IMR-90 (cell line): ENCODE data around the gene SLC27A3. TPM values are rescaled to one million over a fixed set of nuclear protein-coding genes. Genes with fewer than 3 reads are reported as not detected.

Source experiments
- microRNA-seq, 2 experiments: library from miRNA; stranded (forward) in 1 of 2; unstranded in 1 of 2; fragments of 10-50 nt in 1 of 2; fragments of <30 nt in 1 of 2; gene quantifications in 1 of 2; microRNA quantifications in 1 of 2; one replicate each; pipeline versions ENCODE3 to v1.1.0; 2013 to 2020; ENCODE audit not compliant: insufficient read depth in 1 of 2, insufficient read length in 1 of 2, unreplicated experiment in 1 of 2
- polyA plus RNA-seq, 3 experiments: library from polyadenylated mRNA; depleted of rRNA; stranded (reverse); fragments of >200 nt; gene quantifications; 2 replicates each; pipeline ENCODE4 v1.2.3, GENCODE V29; 2012; ENCODE audit warnings: low replicate concordance in 1 of 3
- small RNA-seq, 5 experiments: library from RNA; depleted of rRNA; stranded (forward); fragments of <200 nt; gene quantifications; one replicate each; pipeline ENCODE3, GENCODE V24; 2012
- total RNA-seq: library from RNA; depleted of rRNA; stranded (reverse); fragments of >200 nt; gene quantifications from 2 replicates; pipeline ENCODE4 v1.2.3, GENCODE V29; 2012; rRNA removed

Gene SLC27A3
- total and polyA plus RNA-seq, 2 of the 4 experiments (the other 2 are of a cell fraction), result 3.2 to 9.3 TPM

Small RNAs within 50 kb of the gene (microRNA-seq; reads per million reads assigned to microRNA genes)
- not detected for gene RF00019 (ENCODE audit: insufficient read depth, insufficient read length)

Small RNAs within 50 kb of the gene (small RNA-seq; reads per million reads assigned to genes)
- 0 reads per million in 5 experiments for gene RF00019

Other genes with a start within 250 kb of the SLC27A3 start
- gene S100A6, start 239.4 kb upstream of the SLC27A3 start, total RNA-seq, result 373 and 555 TPM in 2 replicates
- 1,755 and 2,394 TPM in 2 replicates for gene S100A6, start 239.4 kb upstream of the SLC27A3 start, polyA plus RNA-seq (2012; rRNA removed)
- gene S100A5, start 234.5 kb upstream of the SLC27A3 start, total RNA-seq, result 0.56 TPM in 1 of 2 replicates, not detected in the other
- gene S100A5, start 234.5 kb upstream of the SLC27A3 start, polyA plus RNA-seq (2012; rRNA removed), result 0.27 and 0.55 TPM in 2 replicates
- 5.6 and 7.5 TPM in 2 replicates for gene S100A4, start 229.6 kb upstream of the SLC27A3 start, total RNA-seq
- 15.0 and 16.6 TPM in 2 replicates for gene S100A4, start 229.6 kb upstream of the SLC27A3 start, polyA plus RNA-seq (2012; rRNA removed)
- gene S100A3, start 226.1 kb upstream of the SLC27A3 start, total RNA-seq, result 1.4 and 2.9 TPM in 2 replicates
- 4.5 and 6.2 TPM in 2 replicates for gene S100A3, start 226.1 kb upstream of the SLC27A3 start, polyA plus RNA-seq (2012; rRNA removed)
- 3.6 and 4.4 TPM in 2 replicates for gene S100A2, start 209.6 kb upstream of the SLC27A3 start, total RNA-seq
- 7.9 and 9.5 TPM in 2 replicates for gene S100A2, start 209.6 kb upstream of the SLC27A3 start, polyA plus RNA-seq (2012; rRNA removed)
- gene S100A16, start 162.3 kb upstream of the SLC27A3 start, total RNA-seq, result 201 and 226 TPM in 2 replicates
- gene S100A16, start 162.3 kb upstream of the SLC27A3 start, polyA plus RNA-seq (2012; rRNA removed), result 515 and 543 TPM in 2 replicates
- not detected in 2 replicates for gene S100A14, start 159.1 kb upstream of the SLC27A3 start, total RNA-seq
- gene S100A14, start 159.1 kb upstream of the SLC27A3 start, polyA plus RNA-seq (2012; rRNA removed), result 0.10 and 0.14 TPM in 2 replicates
- 122 and 225 TPM in 2 replicates for gene S100A13, start 147.9 kb upstream of the SLC27A3 start, total RNA-seq
- gene S100A13, start 147.9 kb upstream of the SLC27A3 start, polyA plus RNA-seq (2012; rRNA removed), result 468 and 529 TPM in 2 replicates
- gene S100A1, start 147.0 kb upstream of the SLC27A3 start, total RNA-seq, result 0.18 TPM in 1 of 2 replicates, not detected in the other
- 0.29 and 0.59 TPM in 2 replicates for gene S100A1, start 147.0 kb upstream of the SLC27A3 start, polyA plus RNA-seq (2012; rRNA removed)
- 33.9 and 38.9 TPM in 2 replicates for gene CHTOP, start 141.3 kb upstream of the SLC27A3 start, total RNA-seq
- 49.3 and 50.8 TPM in 2 replicates for gene CHTOP, start 141.3 kb upstream of the SLC27A3 start, polyA plus RNA-seq (2012; rRNA removed)
- 37.2 and 40.9 TPM in 2 replicates for gene SNAPIN, start 116.7 kb upstream of the SLC27A3 start, total RNA-seq
- gene SNAPIN, start 116.7 kb upstream of the SLC27A3 start, polyA plus RNA-seq (2012; rRNA removed), result 37.4 and 39.1 TPM in 2 replicates
- gene ILF2, start 104.4 kb upstream of the SLC27A3 start, total RNA-seq, result 405 and 504 TPM in 2 replicates
- gene ILF2, start 104.4 kb upstream of the SLC27A3 start, polyA plus RNA-seq (2012; rRNA removed), result 269 and 273 TPM in 2 replicates
- gene NPR1, start 96.7 kb upstream of the SLC27A3 start, total RNA-seq, result not detected in 2 replicates
- 0.02 and 0.03 TPM in 2 replicates for gene NPR1, start 96.7 kb upstream of the SLC27A3 start, polyA plus RNA-seq (2012; rRNA removed)
- 28.1 and 33.5 TPM in 2 replicates for gene INTS3, start 47.4 kb upstream of the SLC27A3 start, total RNA-seq
- 53.9 and 59.4 TPM in 2 replicates for gene INTS3, start 47.4 kb upstream of the SLC27A3 start, polyA plus RNA-seq (2012; rRNA removed)
- gene GATAD2B, start 147.6 kb downstream of the SLC27A3 start, total RNA-seq, result 3.8 and 5.6 TPM in 2 replicates
- 6.1 and 6.2 TPM in 2 replicates for gene GATAD2B, start 147.6 kb downstream of the SLC27A3 start, polyA plus RNA-seq (2012; rRNA removed)
- 1.8 and 2.5 TPM in 2 replicates for gene DENND4B, start 171.3 kb downstream of the SLC27A3 start, total RNA-seq
- gene DENND4B, start 171.3 kb downstream of the SLC27A3 start, polyA plus RNA-seq (2012; rRNA removed), result 25.2 and 33.3 TPM in 2 replicates
- 1.9 and 2.7 TPM in 2 replicates for gene CRTC2, start 183.2 kb downstream of the SLC27A3 start, total RNA-seq
- 20.1 and 22.2 TPM in 2 replicates for gene CRTC2, start 183.2 kb downstream of the SLC27A3 start, polyA plus RNA-seq (2012; rRNA removed)
- 94.7 and 97.7 TPM in 2 replicates for gene SLC39A1, start 188.1 kb downstream of the SLC27A3 start, total RNA-seq
- 84.6 and 89.1 TPM in 2 replicates for gene SLC39A1, start 188.1 kb downstream of the SLC27A3 start, polyA plus RNA-seq (2012; rRNA removed)
- gene CREB3L4, start 192.5 kb downstream of the SLC27A3 start, total RNA-seq, result 4.4 and 6.5 TPM in 2 replicates
- gene CREB3L4, start 192.5 kb downstream of the SLC27A3 start, polyA plus RNA-seq (2012; rRNA removed), result 8.3 and 9.8 TPM in 2 replicates
- gene JTB, start 202.3 kb downstream of the SLC27A3 start, total RNA-seq, result 114 and 123 TPM in 2 replicates
- gene JTB, start 202.3 kb downstream of the SLC27A3 start, polyA plus RNA-seq (2012; rRNA removed), result 138 and 153 TPM in 2 replicates
- gene RAB13, start 210.9 kb downstream of the SLC27A3 start, total RNA-seq, result 42.3 and 56.7 TPM in 2 replicates
- 207 and 249 TPM in 2 replicates for gene RAB13, start 210.9 kb downstream of the SLC27A3 start, polyA plus RNA-seq (2012; rRNA removed)
- 320 and 1,119 TPM in 2 replicates for gene RPS27, start 215.4 kb downstream of the SLC27A3 start, total RNA-seq
- gene RPS27, start 215.4 kb downstream of the SLC27A3 start, polyA plus RNA-seq (2012; rRNA removed), result 5,567 and 6,236 TPM in 2 replicates